NCI-H2196 treated with DMSO at 0.1 percent for 48 hours (cell line): ENCODE results near the gene DSCAM.

Experiments
- DNase-seq: peaks from one replicate; lab custom pipeline; 2025; ENCODE audit not compliant: unreplicated experiment; lab: John Stamatoyannopoulos, UW

The DSCAM gene

GRCh38 chr21:40672602-40673001 is 174.4 kb downstream of the DSCAM start:
- DNase-seq = no peak

DNA sequence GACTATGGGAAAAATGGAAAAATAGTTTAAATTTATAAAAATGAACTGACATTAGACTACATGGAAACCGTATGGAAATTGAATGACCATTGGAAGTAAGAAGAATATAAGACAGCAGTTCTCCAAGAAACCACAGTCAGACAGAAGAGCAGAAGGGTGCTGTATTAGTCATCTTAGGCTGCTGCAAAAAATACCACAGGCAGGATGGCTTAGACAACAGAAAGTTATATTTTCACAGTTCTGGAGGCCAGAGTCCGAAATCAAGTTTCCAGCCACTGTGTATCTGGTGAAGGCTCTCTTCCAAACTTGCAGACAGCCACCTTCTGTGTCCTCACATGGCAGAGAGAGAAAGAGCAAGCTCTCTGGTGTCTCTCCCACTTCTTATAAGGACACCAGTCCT is 175.2 kb downstream of the DSCAM start:
- DNase-seq = no peak

GRCh38 chr21:40668555-40669275 is 178.2 kb downstream of the DSCAM start:
- DNase-seq = no peak

DNA sequence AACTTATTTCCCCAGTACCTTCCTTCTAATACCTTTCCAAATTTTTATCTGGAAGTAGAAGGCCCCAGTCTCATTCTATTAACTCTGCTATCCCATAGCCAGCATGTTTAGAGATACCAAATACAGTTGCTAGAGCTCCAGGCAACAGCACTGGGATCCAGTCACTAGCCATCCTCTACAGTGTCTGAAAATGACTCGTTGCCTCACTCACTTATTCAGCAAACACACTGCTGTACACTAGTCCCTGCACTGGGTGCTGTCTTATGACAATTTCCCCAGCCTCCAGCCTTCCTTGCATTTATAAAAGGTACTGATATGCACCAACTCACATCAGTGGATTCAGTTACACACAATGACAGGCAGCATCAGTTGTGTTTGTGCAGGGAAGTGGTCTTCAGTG is 179.0 kb downstream of the DSCAM start:
- DNase-seq = no peak

DNA sequence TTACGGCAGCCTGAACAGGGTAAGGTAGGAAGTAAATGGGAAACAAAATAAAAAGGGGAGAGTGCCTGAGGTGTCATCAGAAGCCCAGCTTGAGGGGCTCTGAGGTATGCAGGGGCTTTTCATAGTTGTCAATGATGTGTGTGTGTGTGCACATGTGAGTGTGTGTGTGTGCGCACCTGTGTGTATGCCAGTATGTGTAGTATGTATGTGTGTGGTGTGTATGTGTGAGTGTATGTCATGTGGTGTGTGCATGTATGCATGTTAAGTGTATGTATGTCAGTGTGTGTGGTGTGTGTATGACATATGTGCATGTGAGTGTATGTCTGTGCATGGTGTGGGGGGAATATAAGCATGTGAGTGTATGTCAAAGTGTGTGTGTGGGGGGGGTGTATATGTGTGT is 184.1 kb downstream of the DSCAM start:
- no peak for DNase-seq

GRCh38 chr21:40660461-40660860 is 186.5 kb downstream of the DSCAM start:
- DNase-seq = no peak

GRCh38 chr21:40658311-40658710 is 188.6 kb downstream of the DSCAM start:
- DNase-seq = no peak

- no peak for DNase-seq
These were observed 194.5 kb downstream of the DSCAM start for GRCh38 chr21:40652436-40652835.

DNA sequence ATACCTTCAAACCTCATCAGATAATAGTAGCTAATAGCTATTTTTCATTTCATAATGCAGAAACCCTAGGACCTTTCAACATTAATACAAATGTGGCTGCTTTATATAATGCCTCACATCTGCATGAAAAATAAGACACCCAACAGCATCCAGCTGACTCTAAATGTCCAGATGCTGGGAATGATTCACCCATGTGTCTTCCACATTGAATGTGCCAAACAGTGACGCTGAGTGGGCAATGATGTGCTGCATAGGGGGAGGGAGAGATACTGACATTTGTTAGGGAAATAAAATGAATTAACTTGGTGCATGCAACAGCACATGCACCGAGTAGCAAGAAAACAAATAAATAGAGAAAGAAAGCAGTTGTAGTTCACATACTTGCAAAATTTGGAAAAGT is 199.3 kb downstream of the DSCAM start:
- DNase-seq = no peak

DNA sequence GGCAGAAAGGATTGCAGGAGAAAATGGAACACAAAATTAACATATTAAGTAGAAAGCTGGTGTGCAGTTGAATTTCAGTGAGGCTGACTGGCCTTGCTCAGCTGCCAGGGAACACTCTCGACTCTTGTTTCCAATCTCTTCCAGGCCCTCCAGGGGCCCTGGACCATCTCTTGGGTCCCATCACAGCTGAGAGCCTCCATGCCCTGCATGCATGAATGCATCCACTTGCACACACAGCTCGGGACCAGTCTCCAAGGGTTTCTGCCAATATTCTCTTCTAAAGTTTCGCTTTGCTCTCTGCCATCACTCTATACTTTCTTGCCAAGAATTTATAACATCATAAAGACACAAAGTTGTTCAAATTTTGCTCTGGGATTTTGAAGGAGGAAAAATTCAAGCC is 200.3 kb downstream of the DSCAM start:
- DNase-seq = no peak

DNA sequence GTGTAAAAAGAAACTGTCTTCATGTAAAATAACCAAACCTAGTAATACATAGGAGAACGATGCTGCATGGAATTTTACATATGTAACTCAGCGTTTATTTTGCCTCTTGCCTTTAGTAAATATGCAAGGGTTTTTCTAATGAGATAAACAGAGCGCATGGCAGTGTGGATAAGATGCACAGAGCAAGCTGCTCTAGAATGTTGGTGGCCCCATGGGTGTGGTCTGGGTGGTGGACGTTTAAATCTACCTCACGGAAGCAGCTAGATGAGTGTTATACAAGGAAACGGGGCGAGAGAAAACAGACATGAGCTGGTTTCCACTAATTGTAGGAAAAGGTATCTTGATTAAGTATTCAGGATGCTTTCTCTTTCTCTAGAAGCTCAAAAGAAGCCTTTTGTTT is 205.9 kb downstream of the DSCAM start:
- no peak for DNase-seq

DNA sequence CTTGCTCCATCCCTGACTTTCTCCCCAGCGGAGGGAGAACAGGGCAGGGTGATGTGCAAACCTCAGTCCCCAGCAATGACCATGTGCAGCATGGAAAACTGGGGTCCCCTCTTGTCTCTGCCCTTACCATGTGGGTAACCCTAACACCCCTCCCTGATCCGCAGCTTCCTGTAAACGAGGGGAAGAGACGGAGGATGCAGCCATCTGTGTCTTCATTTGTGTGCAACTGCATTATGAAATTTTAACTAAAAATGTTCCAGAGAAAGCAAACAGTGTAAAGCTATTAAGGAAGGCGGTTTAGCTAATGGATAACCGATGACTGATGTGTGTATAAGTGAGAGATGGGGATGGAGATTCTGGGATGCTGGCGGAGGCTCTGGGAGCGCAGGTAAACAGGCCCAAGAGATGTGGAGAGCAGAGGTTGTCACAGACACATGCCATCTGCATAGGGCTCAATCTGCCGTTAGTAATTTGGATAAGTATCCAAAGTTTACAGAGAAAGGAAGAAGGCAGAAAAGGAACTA is 206.6 kb downstream of the DSCAM start:
- no peak for DNase-seq

GRCh38 chr21:40639616-40640194 is 207.3 kb downstream of the DSCAM start:
- no peak for DNase-seq

GRCh38 chr21:40638466-40639251 is 208.3 kb downstream of the DSCAM start:
- no peak for DNase-seq

DNA sequence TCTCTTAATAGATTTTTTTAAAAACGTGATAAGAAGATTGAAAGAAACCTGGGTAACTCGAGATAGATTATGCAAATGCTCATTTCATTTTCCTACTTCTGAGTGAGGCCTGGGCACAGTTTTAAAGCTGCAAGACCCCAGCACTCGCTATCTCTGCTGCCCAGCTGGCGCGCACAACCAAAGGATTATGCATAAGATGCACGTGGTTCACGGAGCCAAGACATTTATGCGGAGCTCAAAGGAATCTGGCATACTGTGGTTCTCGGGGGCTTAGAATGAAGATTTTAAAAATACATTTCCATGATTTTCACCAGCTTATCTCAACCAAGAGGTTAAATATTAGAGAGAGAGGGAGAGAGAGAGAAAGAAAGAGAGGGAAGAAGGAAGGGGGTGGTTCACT is 210.9 kb downstream of the DSCAM start:
- no peak for DNase-seq

- DNase-seq = no peak
These were observed 211.6 kb downstream of the DSCAM start for GRCh38 chr21:40635391-40635790.

GRCh38 chr21:40634141-40634540 is 212.8 kb downstream of the DSCAM start:
- DNase-seq = no peak

DNA sequence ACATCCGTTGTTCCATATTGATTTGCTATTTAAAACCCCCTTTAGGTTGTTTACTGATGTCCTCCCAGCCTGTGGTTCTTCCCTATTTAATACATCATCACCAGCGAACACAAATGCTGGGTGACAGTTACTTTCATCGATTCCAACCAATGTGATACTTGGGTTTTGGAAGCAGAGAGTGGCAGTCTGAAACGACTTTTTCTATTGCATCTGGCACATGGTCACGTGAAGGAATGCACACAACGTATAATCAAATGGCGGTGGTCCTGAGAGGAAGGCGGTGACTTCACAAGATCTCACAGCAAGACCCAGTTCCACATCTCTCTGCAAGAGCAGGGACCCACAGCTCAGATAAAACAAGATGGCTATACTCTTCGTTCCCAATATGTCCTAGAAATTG is 213.9 kb downstream of the DSCAM start:
- DNase-seq = no peak

DNA sequence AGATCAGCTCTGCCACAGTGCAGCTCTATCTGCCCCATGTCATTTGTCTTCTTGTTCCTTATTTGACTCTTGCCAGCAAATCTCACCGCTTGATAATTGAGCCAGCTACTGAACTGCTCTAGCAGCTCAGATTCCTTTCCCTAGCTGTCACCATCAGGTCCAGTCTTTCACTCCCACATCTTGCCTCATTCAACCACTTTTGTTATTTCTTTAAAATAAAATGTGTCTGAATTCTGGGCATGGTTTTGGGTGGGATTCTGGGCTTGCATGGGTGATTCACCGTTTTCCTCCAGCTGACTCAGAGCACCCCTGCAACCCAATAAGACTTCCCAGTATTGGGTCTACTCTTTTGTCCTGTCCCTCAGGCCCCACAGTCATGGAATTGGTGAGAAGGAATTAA is 215.7 kb downstream of the DSCAM start:
- no peak for DNase-seq

- no peak for DNase-seq
These were observed 221.0 kb downstream of the DSCAM start for GRCh38 chr21:40625991-40626390.

GRCh38 chr21:40623528-40623927 is 223.4 kb downstream of the DSCAM start:
- no peak for DNase-seq

DNA sequence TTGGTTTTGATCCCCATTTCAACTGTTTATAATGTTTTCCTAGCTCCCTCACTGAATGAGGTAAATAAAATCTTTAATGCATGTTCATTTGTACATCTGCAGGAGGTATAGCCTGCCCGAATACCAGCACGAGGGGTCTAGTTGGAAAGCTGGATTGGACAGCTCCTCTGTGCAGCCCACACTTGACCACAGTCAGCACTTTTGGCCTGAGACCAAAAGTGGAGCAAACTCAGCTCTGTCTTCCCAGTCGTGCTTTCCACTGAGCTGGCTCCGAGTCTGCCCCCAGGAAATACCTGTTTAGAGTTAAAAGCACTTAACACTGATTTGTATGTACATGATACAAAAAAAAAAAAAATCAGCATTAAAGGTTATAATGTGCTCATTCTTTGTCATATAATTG is 224.4 kb downstream of the DSCAM start:
- no peak for DNase-seq
